Suppressor macrophage treated with lipopolysaccharide for 1 hour (primary cell): Measurements from ENCODE around the gene PGLYRP1.

Source experiments
- DNase-seq, 3 donors: peaks; one replicate each; pipeline ENCODE4 v3.0.0-alpha.2; 2020 to 2022

PGLYRP1 gene

DNA sequence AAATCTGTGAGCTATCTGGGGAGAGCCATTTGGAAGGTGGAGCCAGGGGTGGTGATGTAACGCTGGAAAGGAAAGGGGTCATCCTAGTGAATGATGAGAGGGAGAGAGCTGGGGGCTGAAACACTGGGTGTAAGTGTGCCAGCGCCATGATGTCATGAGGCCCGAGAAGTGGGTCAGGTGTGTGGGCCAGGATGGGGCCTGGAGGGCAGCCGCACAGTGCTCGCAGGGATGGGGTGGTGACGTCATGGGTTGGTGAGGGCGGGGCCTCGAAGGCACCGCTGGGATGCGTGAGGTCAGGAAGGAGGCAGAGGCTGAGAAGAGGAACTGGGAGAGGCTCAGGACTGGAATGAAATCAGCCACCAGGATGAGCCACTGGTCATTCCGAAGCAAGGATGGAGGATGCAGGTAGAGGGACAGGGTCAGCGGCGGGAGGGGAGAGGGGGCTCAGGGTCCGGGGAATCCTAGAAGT is 23.2 kb downstream of the PGLYRP1 start:
- DNase-seq: peak; percentile 63 to 72 (median 68)

DNA sequence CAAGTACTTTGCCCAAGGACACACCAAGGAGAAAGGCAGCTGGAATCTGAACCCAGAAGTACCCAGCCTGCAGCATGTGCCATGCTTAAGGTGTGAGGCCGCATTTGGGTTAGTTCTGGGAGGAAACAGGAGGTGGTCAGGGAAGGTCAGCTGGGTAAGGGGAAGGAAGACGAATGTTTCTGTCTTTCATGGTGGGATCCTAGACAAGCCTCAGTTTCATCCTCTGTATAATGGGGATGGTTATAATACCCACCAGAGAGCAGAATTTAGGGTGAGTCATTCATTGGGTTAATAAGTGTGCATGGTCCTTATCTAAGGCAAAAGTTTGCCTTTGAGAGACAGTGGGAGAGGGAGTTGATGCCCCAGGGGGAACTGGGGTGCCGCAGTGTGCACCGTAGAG is 24.0 kb downstream of the PGLYRP1 start:
- DNase-seq: no peak

DNA sequence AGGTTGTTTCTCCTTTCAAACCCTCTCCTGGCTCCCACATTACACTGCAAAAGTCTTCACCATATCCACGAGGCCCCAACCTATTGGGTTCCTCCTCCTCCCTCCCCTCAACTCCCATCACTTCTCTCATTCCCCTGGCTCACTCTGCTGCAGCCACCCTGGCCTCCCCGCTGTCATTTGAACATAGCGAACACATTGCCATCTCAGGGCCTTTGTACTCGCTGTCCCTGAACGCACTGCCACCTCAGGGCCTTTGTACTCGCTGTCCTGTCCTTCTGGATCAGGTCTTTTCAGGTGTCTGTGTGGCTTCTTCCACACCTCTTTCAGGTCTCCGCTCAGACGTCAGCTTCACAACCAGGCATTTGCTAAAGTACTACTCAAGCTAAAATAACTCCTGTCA is 25.9 kb downstream of the PGLYRP1 start:
- DNase-seq: no peak

DNA sequence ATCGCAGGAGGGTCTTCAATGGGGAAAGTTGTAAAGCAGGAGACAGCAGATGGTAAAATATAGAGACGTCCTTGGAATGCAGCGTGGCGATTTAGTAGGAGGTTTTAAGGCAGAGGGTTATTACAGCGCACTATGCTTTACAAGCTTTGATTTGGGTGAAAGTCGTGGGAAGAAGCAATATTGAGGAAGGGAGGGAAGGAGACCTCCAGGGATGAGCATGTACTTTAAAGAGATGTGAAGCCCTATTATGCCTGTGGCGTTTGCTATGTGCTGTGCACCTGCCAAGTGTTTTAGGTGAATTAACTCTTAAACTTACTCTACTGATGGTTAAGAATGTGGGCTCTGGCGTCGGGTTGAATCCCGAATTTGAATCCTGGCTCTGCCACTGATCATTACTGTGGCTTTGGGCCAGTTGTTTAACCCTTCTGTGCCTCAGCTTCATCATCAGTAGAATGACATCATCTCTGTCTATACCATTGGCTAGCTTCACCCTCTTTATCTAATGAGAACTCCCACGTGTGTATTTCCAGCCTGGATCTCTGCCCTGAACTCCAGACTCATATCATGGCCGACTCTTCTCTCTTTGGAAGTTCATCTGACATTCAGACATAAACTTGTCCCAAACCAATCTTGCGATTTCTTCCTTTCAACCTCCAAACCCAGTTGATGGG is 27.0 kb downstream of the PGLYRP1 start:
- no peak for DNase-seq

DNA sequence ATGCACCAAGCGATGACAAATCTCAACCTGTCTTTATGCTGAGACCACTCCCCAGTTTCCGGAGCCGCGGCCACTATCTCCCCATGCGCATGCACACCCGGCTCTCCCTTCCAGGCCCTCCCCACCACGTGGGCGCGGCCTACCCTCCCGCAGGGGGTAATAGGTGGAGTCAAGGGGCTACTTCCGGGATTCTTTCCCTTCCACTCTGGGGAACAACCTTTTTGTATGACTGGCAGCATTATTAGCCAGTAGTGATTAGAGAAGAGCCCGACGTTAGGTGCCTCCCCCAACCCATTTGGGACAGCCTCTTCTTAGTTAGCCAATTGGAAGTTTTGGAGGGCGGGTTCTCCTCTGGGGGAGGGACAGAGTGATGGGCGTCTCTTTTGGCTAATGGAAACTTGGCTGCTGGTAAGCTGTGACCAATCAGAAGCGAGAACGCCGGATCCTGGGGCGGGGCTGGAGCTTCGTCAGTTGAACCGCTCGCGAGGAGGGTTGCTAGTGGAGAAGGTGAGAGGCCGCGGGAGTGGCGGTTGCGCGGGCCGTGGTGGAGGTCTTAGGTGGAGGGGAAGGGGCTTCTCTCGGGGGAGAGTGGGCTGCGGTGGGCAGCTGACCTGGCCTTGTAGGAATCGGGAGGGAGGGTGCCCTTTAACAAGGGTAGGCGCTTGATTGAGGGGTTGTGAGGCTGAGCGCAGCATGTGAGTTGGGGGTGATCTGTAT is 27.7 kb downstream of the PGLYRP1 start, which contains the start of gene CCDC61:
Gene CCDC61 (plus strand): TSS at position 470 of the 717 bp plus-strand sequence. CDS start 7,552 bp downstream, outside the sequence.
- peak; percentile 98 to 100 (median 99) for DNase-seq

DNA sequence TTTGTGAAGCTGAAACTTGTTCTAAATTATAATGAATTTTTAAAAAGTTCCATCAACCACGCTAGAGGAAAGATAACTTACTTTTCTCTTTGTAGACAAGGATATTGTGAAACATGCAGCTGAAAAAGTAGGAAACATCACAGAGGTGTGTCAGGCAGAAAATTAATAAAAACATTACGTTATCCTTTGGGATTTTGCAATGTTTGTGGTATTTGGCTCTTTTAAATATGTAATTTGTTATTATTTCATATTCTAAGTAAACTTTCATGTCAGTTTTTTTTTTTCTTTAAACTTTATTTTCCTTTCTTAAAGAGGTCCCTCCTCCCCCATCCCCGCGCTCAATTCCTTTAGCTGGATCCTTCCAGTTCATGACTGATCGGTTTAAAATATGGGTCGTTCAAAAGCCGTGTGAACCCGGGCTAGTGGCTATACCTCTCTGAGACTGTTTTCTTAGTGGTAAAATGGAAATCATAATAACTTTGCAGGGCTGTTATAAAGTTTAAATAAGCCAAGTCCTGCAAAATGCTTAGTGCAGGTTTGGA is 28.3 kb downstream of the PGLYRP1 start:
- DNase-seq: no peak

DNA sequence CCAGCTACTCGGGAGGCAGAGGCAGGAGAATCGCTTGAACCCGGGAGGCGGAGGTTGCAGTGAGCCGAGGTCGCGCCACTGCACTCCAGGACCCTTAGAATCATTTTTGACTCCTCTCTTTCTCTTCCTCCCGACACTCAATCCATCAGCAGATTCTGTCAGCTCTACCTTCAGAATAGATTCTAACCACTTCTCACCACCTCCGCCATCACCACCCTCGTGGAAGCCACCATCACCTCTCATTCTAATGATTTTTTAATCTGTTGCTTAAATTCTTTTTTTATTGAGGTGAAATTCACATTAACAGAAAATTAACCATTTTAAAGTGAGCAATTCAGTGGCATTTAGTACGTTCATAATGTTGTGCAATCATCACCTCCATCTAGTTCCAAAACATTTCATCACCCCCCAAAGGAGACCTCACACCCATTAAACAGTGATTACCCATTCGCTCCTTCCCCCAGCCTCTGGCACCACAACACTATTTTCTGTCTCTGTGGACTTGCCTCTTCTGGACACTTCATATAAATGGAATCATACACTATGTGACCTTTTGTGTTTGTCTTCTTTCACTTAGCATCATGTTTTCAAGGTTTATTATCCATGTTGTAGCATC is 32.6 kb downstream of the PGLYRP1 start:
- no peak for DNase-seq

DNA sequence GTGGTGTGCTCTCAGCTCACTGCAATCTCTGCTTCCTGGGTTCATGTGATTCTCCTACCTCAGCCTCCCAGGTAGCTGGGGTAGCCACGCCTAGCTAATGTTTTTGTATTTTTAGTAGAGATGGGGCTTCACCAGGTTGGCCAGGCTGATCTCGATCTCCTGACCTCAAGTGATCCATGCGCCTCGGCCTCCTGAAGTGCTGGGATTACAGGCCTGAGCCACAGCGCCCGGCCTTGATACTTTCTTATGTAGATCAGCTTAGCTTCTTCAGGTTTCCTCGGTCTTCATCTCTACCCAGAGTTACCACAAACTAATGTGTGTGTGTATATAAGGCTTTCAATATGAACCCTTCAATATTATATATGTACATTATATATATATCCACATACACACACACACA is 37.5 kb downstream of the PGLYRP1 start:
- no peak for DNase-seq

DNA sequence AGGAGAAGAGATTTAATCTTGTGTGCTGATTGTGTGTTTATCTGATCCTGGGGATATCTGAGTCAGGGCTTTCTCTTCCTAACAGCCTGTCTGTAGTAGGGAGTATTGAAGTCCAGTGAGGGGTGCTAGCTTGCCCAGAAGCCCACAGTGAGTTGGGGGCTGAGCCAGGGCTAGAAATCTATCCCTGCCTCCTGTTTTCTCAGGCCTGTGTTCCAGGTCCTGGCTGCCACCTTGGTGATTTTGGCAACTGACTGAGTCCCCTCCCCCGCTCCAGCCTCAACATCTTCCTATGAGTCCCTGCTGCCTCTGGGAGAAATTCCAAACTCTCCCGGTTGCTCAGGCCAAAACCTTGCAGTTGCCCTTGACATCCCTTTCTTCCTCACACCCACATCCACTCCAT is 41.5 kb downstream of the PGLYRP1 start:
- no peak for DNase-seq

DNA sequence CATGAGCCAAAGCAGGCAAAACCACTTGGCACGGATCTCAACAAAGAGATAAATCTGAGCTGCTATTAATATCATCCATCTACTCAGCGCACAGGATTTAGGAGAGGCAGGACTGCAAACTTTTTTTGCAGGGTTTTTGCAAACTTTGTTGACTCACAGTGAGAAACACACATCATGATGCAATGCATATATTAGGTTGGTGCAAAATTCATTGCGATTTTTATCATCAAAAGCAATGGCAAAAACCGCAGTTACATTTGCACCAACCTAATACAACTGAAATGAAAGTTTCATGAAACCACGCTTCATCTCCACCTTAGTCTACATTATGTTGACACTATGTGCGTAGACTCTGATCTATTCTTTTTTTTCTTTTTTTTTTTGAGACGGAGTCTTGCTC is 44.7 kb downstream of the PGLYRP1 start:
- DNase-seq: no peak

DNA sequence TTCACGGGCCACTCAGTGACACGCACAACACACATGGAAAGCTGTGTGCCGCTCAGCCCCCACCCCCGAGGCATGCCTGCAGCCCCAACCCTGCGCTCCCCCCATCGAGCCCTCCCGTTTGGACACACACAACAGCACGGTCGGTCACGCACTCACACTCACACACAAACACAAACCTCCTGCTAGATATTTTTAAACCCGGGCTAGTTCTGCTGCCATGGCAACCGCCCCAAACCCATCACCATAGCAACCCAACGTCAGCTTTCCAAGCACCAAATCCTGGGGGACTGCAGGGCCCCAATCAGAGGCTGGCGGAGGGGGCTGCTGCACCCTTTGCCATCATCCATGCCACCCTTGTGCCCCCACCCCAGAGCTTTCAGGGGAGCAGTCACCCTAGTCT is 46.7 kb downstream of the PGLYRP1 start:
- DNase-seq: no peak

DNA sequence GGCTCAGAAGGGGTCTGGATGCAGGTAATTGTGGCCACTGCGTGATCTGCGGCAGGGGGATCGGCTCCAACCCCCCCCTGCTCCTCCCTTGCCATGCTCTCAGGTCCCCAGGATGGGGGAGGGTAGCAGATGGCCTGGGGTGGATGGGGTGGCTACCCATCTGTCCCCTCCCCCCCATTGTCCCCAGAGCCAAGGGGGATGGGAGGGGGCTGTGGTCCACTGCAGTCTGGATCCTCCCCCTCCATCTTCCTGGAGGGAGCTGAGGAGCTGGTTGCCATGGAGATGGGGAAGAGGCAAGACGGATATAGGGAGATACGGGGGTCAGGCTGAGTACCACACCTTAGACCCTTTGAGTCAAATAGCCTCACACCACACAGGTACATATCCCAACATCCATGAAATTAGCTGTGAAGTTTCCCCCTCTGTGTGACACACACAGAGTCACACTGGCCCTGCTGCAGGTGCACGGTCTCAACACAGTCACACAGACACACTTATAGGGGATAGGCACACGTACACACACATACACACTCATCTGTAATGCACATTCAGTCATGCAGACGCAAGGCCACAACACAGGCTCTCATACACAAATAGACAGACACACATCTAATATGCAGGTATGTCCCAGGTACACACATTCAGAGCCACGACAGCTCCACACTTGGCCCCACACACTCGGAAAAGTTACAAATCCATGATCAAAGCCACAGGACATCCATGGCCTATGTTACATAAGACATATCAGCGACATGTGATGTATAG is 47.4 kb downstream of the PGLYRP1 start:
- DNase-seq: no peak

DNA sequence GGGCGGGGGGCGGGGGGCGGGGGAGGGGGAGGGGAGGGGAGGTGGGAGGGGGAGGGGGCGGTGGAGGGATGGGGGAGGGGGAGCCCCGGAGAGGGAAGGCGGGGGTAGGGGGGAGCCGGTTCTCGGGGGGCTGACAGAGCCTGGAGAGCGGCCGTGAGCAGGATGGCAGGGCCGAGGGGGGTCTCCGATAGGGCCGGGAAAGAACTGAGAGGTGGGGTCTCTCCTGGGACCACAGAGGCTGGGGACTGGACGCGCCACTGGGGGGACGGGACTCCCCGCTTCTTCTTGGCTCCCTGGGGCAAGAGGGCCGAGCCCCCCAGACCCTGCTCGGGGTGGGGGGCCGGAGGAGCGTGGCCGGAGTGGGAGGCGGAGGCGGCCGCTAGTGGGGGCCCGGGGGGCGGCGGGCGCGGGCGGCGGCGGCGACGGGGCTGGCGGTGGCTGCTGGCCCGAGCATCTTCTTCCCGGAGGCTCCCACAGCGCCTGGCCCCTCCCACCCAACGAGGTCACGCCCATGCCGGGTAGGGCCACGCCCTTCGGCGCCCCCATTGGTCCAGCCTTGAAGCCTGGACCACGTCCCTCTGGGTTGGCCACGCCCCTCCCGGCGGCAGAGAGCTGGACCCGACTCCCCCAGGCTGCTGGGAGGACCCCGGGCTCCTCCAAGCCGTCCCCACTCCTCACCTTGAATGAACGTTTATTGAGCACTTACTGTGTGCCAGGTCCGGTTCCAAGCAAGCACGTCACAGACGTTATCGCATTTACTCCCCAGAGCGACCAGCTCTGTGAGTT is 49.1 kb downstream of the PGLYRP1 start, which contains the start of gene NOVA2:
Gene NOVA2 (minus strand): TSS at position 313 of the 786 bp plus-strand sequence. CDS start 514 bp downstream, outside the sequence.
- DNase-seq: peak; percentile 56 to 74 (median 59)

DNA sequence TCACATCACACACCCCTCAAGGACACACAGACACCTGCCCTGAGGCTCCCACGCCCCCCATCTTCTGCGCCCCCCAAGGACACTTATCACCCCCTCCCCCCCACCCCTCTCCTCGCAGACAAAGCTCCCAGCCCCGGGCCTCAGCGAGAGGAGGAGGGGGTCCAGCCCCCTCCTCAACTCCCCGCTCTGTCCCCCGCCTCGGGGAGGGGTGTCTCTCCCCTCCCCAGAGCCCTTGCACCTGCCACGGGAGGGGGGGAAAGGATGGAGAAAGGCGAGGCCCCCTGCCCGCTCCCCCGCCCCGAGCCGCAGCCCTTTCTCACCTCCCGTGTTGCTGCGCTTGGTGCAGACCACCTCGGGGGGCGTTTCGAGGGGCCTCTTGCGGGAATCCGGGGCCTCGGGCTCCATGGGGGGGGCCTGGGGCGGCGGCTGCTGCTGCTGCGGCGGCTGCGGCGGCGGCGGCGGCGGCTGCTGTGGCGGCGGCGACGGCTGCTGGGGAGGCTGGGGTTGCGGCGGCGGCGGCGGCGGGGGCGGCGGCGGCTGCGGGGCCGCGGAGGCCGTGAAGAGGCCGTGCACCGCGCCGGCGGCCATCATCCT is 49.8 kb downstream of the PGLYRP1 start:
- DNase-seq: no peak

DNA sequence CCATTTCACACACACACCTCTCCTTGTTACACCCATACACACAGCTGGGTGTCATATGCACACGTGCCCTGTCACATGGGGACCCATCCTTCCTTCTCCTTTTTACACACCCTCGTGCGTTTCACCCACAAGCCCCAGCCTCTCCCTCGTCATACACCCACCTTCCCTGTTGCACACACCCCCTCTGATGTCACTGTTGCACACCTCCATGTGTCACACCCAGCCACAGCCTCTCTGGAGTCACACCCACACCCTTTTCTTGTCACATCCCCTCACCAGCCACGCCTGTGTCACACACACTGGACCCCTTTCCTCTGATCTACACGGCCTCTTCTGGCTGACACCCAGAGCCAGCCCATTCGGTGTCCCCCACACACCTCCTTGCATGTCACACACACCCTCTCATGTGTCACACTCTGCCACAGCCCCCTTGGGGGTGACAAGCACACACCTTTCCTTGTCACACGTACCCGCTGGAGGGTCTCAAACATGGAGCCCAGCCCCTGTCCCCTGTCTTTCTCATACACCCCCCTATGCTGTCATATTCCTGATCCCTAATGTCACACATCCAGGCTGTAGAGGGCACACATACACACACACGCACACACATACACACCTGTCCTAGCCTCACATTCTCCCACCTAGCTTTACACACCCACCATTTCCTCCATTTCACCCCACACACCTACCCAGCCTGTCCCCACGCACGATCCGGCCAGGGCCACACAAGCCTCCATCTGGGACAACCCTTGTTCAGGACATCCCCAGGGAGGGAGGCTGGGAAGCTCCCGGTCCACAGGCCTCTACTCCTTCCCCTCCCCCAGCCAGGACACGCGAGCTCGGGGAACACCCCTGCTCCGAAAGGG is 50.5 kb downstream of the PGLYRP1 start:
- DNase-seq: peak; percentile 42 to 50 (median 48)

DNA sequence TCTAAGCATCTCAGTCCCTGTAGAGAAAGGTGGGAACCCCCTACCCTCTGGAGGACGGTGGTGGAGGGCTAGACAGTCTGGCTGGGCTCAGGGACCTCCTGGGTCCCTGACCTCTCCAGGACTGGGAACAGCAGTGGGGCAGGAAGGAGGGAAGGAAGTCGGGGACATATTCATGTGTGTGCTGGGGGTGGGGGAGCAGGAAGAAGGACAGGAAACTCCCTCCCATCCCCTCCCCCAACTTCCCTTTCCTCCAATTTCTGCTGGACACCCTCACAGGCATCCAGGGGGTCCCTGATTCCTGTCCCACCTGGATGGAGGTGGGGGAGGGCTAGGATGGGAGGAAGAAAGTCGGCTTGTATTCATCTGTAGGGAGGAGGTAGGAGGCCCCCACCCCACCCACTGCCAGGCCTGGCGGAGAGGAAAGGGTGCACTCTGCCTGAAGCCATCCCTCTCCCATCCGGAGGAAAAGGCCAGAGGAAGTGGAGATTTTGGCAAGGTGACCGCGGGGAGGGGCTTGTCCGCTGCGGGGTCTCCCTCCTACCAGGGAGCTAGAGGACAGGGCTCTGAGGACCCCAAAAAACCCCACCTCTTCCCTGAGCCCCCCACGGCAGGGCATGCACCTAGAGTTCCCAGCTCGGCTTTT is 51.5 kb downstream of the PGLYRP1 start:
- no peak for DNase-seq

DNA sequence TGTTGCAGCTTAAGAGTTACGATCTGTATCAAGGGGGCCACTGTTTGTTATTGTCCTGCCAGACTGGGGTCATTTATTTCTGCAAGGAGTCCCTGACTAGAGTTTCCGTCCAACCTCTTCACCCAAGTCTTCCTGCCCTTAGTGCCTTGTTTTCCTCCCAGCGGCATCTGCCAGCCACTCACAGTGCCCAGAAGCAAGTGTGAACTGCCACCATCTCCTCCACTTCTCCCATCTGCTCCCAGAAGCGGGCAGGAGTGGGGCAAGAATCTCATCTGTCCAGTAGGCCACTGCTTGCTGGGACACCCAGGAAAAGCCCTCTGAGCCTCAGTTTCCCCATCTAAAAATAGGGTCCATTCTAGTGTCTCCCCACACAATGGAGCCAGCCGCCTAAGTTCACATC is 53.2 kb downstream of the PGLYRP1 start:
- DNase-seq: no peak
